GM21737 (cell line): Measurements from ENCODE around the gene CCDC201.
"Not testable (repeated sequence)": the region's sequence is repeated elsewhere in the genome, so short reads cannot be mapped to it uniquely, and the experiment has no call there.

Experiments
- ATAC-seq: cut with Tn5 transposase; IDR thresholded peaks from one replicate; pipeline ENCODE4 v1.9.1; 2021; ENCODE audit warnings: mild to moderate bottlenecking, moderate library complexity; ENCODE audit not compliant: unreplicated experiment

Gene CCDC201

DNA sequence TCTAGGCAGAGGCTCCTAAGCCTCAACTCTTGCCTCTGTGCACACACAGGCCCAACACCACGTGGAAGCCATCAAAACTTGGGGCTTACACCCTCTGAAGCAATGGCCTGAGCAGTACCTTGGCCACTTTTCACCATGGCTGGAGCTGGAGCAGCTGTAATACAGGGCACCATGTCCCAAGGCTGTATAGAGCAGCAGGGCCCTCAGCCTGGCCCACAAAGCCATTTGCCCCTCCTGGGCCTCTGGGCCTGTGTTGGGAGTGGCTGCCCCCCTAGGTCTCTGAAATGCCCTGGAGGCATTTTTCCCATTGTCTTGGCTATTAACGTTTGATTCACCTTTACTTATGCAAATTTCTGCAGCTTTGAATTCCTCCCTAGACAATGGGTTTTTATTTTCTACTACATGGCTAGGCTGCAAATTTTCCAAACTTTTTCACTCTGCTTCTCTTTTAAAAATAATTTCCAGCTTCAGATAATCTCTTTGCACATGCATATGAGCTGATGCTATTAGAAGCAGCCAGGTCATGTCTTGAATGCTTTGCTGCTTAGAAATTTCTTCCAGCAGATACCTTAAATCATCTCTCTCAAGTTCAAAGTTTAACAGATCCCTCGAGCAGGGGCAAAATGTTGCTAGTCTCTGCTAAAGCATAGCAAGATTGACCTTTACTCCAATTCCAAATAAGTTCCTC lies 5.7 kb upstream of the CCDC201 start:
- ATAC-seq: no peak

DNA sequence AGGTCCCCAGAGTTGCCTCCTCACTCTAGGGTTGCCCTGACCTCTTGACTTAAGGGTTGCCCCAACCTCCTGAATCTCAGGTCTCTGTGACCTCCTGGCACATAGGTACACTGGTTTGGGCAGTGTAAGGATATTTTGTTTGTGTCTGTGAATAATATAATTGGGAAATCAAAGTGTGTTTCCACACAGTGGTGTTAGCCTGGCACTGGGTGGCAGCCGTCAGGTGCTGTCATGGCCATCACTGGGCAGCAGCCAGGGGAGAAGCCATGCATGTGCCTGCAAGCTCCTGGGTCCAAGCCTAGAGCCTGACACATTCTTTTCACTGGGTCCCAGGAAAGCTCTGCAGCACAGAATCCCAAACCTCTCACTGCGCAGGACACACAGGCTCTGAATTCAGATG lies 3.6 kb upstream of the CCDC201 start:
- ATAC-seq: no peak

DNA sequence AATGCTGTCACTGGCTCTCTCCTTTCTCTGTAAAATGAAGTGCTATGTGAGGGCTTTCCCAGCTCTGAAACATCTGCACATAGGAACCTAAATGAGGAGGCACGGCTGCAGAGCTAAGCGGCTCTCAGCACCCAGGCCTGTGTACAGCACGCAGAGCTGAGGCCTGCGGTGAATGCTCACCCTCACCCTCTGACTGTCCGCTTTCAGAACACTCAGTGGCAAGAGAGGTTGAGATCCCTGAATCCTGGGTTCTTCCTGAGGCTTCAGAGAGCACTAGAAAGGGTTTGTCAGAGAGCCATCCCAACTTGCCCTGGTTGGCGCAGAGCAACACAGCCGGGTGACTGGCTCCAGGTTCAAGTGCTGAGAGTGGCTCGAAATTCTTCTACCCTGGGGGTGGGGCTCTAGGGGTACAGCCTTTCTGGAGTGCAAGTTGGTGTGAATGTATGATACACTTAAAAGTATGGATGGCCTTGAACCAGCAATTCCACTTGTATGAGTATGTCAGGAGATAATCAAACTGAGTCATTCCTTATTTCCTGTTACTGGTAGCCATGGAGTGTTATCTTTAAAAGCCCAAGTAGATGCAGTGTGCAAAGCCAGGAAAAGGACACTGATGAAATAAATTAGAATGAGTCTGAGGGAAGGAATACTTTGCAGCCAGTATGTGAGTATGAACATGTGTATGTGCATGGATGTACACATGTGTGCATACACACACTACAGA lies 1.7 kb upstream of the CCDC201 start:
- no peak for ATAC-seq

DNA sequence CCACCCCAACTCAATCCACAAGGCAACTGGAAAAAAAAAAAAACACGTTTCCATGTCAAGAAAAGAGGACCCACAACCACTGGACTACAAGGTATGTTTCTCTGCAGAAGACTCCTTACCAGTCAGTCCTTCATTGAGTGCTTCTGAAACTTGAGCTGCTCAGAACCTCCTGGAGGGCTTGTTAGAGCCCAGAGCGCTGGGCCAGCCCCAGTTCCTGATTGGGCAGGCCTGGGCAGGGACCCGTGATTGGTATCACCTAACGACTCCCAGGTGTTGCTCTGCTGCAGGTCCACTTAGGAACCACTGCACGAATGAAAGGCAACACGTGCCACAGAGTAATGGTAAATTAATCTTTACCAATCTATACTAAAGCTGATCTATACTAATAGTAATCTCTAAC lies 473 bp upstream of the CCDC201 start:
- ATAC-seq: no peak

DNA sequence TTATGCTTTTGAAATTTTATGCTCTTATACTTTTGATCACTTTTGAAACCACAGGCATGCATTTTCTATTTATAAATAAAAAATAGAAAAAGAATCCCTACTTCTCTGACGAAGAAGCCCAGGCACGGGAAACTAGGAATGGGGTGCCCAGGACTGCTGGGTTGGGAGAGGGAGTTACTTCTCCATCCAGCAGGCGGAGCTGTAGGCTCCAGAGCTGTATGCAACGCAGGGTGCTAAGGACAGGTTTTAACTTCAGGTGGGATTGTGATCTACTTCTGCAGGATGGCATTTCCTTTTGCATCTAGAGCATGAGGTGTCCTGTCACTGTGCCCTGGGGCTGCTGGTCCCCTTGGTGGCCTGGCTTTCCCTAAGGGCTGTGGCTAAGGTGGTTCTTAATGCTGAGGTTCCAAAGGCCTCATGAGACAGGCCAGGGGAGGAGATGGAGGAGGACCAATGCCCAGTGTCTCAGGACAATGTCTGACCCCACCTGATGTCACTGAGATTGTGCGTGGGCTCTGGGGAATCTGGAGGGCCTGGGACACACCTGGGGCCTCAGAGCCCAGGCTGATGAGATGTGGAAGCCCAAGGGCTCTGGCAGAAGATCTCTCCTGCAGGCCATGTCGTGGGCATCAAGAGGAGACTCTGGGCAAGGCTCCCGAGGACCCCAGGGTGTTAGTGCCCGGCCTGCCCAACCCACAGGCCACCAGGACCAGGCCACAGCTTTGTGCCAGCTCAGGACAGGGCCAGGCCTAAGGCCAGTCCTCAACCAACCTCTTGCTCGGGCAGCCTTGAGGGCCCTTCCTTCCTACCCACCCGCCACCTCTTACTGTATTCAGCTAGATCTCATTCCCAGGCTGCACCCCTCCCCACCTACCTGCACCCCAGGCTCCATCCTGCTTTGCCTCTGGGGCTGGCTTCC lies 507 bp downstream of the CCDC201 start:
- no peak for ATAC-seq

DNA sequence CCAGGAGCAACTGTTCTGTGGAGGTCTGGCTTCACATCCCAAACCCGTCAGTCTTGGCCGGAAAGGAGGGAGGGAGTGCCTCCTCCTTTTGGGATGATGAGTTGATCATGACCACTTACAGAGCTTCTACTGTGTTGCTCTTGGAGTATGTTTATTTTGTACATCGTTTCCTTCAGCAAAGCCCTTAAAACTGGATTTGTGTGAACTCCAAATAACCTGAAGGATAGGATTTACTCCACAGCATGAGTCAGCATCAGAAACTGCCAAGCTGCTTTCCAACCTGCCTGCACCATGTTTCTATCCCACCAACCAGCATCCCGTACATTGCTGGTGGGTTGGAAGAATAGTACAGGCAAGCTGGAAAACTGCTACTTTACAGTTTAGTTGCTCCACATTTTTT lies 3.5 kb downstream of the CCDC201 start:
- no peak for ATAC-seq

DNA sequence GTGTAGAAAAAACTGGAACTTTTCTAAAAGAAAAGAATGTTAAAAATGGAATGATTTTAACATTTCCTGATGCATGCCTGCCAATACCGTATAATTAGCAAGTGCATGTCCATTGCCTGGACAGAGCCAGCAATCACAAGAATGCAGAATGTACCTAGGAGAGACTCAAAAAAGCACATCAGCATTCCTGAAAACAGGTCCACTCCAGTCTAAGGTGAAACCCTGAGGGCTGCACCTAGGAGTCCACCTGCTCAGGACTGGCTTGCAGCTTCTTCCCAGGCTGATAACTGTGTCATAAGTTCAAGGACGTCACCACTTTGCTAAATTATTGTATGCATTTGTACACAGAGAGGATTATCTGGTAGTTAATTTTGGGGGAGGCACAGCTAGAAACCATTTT lies 5.4 kb downstream of the CCDC201 start:
- no peak for ATAC-seq

DNA sequence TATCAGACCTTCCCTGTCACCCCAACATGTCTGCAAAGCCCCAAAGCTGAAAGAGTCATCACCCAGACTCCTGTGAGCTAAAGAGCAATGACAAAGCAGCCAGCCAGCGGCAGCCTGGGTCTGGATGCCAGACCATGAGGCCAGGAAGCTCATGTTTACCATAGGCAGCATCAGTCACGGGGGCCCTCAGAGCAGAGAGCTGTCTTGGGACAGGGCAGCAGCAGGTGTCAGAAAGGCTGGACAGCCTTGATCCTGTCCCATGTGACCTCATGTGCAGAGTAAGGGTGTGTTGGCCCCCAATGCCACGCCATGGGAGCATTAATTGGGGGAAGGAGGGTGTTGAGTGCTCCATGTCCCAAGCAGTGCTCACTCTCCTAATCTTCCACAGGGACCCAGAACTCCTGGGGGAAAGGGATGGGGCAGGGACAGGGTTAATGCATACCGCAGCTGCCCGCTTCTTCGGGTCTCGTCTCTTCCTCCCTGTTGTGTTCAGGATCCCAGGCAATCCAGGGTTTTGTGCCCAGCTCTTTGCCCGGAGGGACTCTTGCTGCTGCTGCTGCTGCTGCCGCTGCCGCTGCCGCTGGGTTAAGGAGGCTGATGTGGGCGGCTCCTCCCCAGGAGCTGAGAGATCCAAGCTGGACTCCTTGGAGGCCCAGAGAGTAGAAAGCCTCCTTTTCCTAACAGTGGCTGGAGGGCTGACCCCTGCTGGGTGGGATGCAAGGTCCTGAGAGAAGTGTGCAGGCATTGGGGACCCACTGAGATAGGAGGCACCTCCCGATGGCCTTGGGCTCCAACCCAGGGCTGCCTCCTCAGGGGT lies 7.1 kb downstream of the CCDC201 start:
- no peak for ATAC-seq

DNA sequence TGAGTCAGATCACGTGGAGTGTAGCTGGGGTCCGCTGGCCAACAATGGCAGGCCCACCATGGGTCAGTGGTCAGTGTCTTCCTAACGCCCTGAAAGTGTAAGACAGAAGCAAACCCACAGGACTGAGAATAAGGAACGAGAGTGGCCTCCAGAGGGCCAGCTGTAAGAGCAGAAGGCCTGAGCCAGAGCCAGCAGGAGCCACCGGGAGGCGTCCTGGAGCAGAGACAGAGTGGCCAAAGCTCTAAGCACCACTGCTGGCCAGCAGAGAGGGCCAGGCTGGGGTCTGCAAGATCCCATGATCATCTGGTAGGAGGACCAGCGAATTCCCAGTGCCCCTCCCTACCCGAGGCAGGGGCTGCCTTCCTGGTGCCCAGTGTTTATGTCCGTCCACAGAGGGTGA lies 9.2 kb downstream of the CCDC201 start:
- no peak for ATAC-seq

DNA sequence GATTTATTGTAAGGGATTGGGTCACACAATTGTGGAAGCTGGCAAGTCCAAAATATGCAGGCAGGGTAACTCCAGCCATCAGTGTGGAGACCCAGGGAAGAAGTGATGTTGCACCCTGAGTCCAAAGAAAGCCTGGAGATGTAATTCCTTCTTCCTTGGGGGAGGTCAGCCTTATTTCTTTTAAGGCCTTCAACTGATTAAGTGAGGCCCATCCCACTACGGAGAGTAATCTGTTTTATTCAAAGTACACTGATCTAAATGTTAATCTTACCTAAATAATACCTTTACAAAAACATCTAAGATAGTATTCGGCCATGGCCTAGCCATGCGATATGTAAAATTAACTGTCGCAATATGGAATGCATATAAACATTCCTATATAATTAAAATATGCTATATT lies 16.0 kb downstream of the CCDC201 start:
- not testable (repeated sequence) for ATAC-seq

DNA sequence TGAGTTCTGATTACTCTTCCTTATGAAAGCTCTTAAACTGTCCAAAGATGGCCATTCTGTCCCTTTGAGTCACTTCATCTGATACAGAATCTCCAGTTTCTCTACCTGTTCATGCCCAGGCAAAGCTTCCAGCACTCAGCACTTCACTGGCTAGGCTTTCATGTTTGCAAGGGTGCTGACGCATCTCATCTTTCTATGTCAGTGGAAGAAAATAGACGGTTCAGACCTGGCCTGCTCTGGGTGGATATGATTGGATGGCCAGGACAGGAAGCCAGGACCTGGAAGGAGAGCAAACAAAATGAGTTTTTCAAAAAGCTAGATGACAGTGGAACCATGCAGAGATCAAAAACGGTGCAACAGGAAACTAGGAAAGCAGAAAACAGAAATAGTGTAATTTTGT lies 17.2 kb downstream of the CCDC201 start:
- ATAC-seq: not testable (repeated sequence)

DNA sequence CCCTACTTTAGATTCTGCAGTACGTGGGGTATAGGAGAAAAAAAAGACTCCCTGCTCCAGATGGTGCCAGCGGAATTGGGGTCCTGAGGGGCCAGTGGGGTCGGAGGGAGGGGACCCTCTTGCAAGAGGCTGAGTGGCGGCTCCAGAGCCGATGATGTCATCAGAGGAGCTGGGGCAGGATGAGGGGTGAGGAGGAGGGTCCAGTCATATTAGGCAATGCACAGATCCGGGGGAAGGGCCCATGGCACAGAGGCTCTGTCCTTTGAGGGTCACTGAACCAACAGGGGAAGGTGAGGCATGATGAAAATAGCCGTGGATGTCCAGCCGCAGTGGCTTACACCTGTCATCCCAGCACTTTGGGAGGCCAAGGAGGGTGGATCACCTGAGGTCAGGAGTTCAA lies 19.4 kb downstream of the CCDC201 start:
- not testable (repeated sequence) for ATAC-seq

DNA sequence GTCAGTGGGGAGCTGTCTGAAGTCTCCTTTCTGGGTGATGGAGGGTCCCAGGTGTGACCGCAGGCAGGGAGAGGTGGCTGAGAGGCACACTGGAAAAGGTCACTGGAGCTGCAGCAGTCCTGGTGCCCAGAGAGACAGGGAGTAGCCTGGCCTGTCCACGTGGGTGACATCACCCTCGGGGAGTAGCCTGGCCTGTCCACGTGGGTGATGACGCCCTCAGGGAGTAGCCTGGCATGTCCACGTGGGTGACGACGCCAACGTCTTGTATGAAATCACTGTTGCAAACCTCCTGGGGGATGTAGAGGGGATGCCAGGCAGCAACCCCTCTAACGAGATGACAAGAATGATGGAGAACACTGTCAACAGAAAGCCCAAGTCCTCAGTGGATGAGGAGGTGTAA lies 19.9 kb downstream of the CCDC201 start:
- ATAC-seq: not testable (repeated sequence)

DNA sequence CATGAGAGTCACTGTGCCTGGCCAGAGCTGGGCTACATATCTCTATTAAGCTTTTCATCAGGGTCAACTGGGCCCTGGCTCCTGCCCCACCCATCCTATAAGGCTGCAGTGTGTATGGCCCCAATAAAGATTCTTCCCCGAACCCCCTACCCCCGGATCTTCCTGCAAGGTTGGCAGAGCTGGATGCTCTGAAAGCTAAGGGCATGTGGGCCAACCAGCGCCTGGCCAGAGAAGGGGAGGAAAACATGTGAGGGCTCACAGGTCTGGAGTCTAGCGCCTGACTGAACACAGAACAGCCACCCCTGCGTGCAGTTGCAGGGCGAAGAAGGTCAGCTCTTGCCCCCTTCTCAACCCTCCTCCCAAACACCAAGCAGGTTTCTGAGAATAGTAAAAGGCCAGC lies 24.1 kb downstream of the CCDC201 start:
- not testable (repeated sequence) for ATAC-seq

DNA sequence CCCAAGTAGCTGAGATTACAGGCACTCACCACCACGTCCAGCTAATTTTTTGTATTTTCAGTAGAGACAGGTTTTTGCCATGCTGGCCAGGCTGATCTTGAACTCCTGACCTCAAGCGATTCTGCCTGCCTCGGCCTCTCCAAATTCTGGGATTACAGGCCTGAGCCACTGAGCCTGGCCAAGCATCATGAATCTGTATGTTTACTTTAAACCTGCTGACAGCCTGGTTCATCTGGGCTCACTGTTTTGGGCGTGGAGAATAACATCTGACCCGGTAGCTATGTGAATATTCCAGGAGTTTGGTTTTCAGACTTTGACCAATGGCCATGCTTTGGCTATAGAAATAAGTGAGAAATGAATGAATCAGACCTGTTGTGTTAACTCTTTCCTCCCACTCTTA lies 26.3 kb downstream of the CCDC201 start:
- ATAC-seq: not testable (repeated sequence)

DNA sequence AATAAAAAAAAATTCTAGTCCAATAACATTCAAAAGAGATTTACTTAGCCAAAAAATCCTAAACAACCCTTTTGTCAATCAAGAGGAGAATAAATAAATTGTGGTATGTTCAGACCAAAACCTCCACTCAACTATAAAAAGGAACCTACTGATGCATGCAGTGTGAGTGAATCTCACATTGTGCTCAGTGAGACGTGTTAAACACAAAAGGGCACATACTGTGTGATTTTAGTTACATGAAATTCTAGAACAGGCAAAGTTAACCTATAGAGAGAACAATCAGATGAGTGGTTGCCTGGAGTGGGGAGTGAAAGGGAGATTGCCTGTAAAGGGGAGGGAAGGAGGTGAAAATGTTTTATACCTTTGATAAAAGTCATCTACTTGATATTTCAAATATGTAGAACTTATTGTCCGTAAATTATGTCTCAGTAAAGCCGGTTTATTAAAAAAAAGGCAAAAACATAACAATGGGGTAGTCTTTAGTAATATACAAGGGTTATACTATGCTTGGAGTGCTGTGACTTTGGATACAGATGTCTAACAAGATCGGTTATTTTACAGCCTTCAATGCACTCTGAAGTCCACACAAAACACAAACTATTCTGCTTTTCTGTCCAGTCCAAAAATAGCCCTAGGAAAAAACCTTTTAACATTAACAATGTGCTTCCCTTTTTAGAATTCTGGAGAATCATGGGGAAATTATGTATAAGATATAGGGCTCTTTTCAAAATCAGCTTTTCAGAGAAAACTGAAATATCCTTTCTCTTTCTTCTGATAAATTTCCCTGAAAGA lies 30.8 kb downstream of the CCDC201 start:
- ATAC-seq: not testable (repeated sequence)

DNA sequence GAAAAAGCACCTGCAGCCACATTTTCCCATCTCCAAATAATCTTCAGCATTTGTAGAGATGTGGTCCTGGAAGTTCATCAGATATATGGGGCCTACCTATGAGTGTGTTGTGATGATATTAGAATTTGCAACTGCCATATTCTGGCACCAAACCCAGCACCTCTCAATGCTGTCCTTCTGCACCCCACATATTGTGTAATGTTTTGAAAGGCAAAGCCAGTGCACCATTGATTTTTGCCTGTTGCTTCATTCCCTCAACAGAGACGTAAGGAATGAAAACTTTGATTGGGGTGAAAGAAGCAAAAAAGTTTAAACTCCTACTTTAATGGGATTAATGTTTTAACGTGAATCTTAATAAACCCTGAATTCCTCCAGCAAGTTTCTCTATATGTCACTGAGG lies 34.0 kb downstream of the CCDC201 start:
- not testable (repeated sequence) for ATAC-seq

DNA sequence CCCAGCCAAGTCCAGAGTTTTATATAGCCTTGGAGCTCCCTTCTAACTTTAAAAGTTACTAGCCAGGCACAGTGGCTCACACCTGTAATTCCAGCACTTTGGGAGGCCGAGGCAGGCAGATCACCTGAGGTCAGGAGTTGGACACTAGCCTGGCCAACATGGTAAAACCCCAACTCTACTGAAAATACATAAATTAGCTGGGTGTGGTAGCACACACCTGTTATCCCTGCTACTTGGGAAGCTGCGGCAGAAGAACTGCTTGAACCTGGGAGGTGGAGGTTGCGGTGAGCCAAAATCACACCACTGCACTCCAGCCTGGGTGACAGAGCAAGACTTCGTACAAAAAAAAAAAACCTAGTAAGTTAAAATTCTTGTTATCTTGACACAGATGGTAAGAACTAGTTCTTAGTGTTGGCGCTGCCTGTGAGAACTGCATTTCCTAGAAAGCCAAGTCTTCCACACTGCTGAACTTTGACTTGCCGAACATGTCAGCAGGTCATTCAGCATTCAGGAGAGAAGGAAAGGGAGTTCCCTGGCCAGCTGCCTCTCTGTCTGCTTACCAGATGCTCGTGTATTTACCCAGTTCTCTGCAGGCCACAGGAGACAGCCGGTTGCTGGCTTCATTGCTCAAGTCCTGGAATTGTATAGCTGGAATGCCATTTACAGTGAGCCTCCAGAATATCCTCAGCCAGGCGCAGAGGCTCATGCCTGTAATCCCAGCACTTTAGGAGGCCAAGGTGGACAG lies 40.3 kb downstream of the CCDC201 start:
- ATAC-seq: not testable (repeated sequence)

DNA sequence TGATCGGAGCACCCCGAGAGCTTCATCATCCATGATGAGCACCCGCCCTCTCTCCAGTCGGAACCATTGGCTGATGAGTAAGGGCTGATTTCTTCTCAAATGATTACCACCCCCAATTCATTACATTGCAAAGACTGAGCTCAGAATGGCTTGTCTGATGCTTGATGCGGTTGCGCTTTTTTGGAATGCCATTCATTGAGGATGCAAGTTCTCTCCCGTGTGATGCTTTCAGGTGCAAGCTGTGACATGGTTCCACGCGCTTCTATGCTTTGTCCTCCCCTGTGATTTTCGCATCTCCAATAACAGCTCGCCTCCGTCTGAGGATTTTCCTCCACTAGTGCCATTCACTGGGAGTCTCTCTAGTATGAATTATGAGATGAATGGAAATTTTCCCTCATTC lies 43.0 kb downstream of the CCDC201 start:
- ATAC-seq: not testable (repeated sequence)
